Psoas muscle (tissue), 8 donors: ENCODE measurements around the gene RPS6KA2. TPM values are rescaled to one million over a fixed set of nuclear protein-coding genes. Genes with fewer than 3 reads are reported as not detected.

Experiments
- ATAC-seq, 4 donors: fragments of 200-7000 bp; cut with Tn5 transposase; one replicate each; pipeline ENCODE4 v1.9.1; 2020; ENCODE audit warnings: moderate library complexity in 3 of 4, mild to moderate bottlenecking in 2 of 4
- DNase-seq, 2 donors: peaks; one replicate each; pipeline ENCODE4 v3.0.0-alpha.2; 2020
- H3K27ac ChIP-seq: fragments of 200-600 bp; one replicate; pipeline ENCODE4 v1.8.0; 2022
- H3K27me3 ChIP-seq, 3 donors: fragments of 200-600 bp in 1 of 3; one replicate each; pipeline versions ENCODE4 v1.6.1 to v1.8.0; 2013 to 2022; ENCODE audit warnings: low read length in 2 of 3, mild to moderate bottlenecking in 2 of 3, moderate library complexity in 1 of 3; ENCODE audit not compliant: insufficient read depth in 3 of 3
- H3K36me3 ChIP-seq, 2 donors: fragments of 200-600 bp in 1 of 2; one replicate each; pipeline versions ENCODE4 v1.6.1 to v1.8.0; 2013 to 2022; ENCODE audit warnings: low read depth in 1 of 2, mild to moderate bottlenecking in 1 of 2, moderate library complexity in 1 of 2; ENCODE audit not compliant: insufficient read depth in 1 of 2
- H3K4me1 ChIP-seq: fragments of 200-600 bp; one replicate; pipeline ENCODE4 v1.8.0; 2022
- H3K4me3 ChIP-seq: fragments of 200-600 bp; one replicate; pipeline ENCODE4 v1.8.0; 2022; ENCODE audit warnings: mild to moderate bottlenecking
- H3K9me3 ChIP-seq: fragments of 200-600 bp; one replicate; pipeline ENCODE4 v1.8.0; 2022
- CTCF ChIP-seq: fragments of 200-600 bp; IDR thresholded peaks from one replicate; pipeline ENCODE4 v1.8.0; 2022; ENCODE audit warnings: antibody characterized with exemption
- WGBS, 3 donors: extraction: QIAGEN DNeasy Blood & Tissue Kit; methylation state at CpG; one replicate each; pipeline versions ENCODE4 v1.1.6 to v1.1.7; 2013; 5-methylcytosine and 5-hydroxymethylcytosine counted together
- intact Hi-C, 2 donors: fragments of 100-400 bp; cut with DNase I; formaldehyde crosslinking; loops; one replicate each; pipeline versions ENCODE4 v1.11.0 to v1.14.2; 2022
- polyA plus RNA-seq, 3 donors: library from polyadenylated mRNA; stranded (reverse); fragments of 200-250 nt; gene quantifications; one replicate each; pipeline ENCODE4 v1.2.3, GENCODE V29; 2013
- total RNA-seq, 4 donors: library from RNA; stranded (reverse); fragmentation: NEBNext Ultra II Directional in 2 of 4; extraction: Animal tissue kit (Norgen Biotek cat#: 25700) in 2 of 4; gene quantifications; one replicate each; pipeline versions ENCODE4 v1.2.1 to v1.2.4, GENCODE V29; 2021 to 2023
- donor health status: healthy with polysubstance abuse.
- donor health status: DM: no; HTN: no; CAD: no; lungs with moderate emphysema.
- donor health status: Bipolar disorder and iron deficiency.
- donor health status: healthy.
- donor health status: DM: yes; HTN: yes; CAD: no.
- donor health status: DM: no; HTN: no; CAD: no.
- donor health status: DM: no; HTN: no; CAD: no.
- donor health status: DM: yes; HTN: yes; CAD: no.

RPS6KA2 gene
- total and polyA plus RNA-seq, 7 donors: 7.8 to 40.4 (median 20.0) TPM

GRCh38 chr6:166434336-166434735 is 192.7 kb downstream of the RPS6KA2 start:
- intact Hi-C loops: no loop called here
- no peak for ATAC-seq
- H3K4me1 ChIP-seq: no peaks in the 10 kb centered on the region
- H3K4me3 ChIP-seq: no peak overlapping the region
- TF ChIP-seq CTCF: no peak
- H3K36me3 ChIP-seq: peaks cover 0 to 48% of the 10 kb centered on the region in 2 donors
- no peaks in the 10 kb centered on the region for H3K9me3 ChIP-seq
- H3K27ac ChIP-seq: no peak overlapping the region
- 78 to 85% (median 80%) methylated on average over 5 of the region's 5 CpGs for WGBS, 3 donors
- no peak for DNase-seq
- no peaks in the 10 kb centered on the region for H3K27me3 ChIP-seq

- ATAC-seq (no peak), DNase-seq (no peak)
- H3K27me3 ChIP-seq: no peaks in the 10 kb centered on the region
- no peaks in the 10 kb centered on the region for H3K9me3 ChIP-seq
- H3K4me3 ChIP-seq: no peak overlapping the region
- H3K4me1 ChIP-seq: no peaks in the 10 kb centered on the region
- 95 to 96% (median 95%) methylated on average over 10 of the region's 10 CpGs for WGBS, 3 donors
- intact Hi-C loops: no loop called here
- TF ChIP-seq CTCF: no peak
- H3K36me3 ChIP-seq: peaks cover 0 to 50% of the 10 kb centered on the region in 2 donors
- no peak overlapping the region for H3K27ac ChIP-seq
Measured at GRCh38 chr6:166433096-166433495, 194.0 kb downstream of the RPS6KA2 start.

- peaks cover 0 to 47% of the 10 kb centered on the region in 2 donors for H3K36me3 ChIP-seq
- no peak for ATAC-seq
- intact Hi-C loops: no loop called here
Measured at GRCh38 chr6:166430269-166430668, 196.8 kb downstream of the RPS6KA2 start.

GRCh38 chr6:166424431-166424830 is 202.6 kb downstream of the RPS6KA2 start:
- no peak for TF ChIP-seq CTCF
- Histone ChIP-seq H3K27me3 (no peaks in the 10 kb centered on the region), H3K4me3 (no peak overlapping the region), H3K4me1 (no peaks in the 10 kb centered on the region), H3K36me3 (peaks cover 0 to 38% of the 10 kb centered on the region in 2 donors), H3K27ac (no peak overlapping the region), H3K9me3 (no peaks in the 10 kb centered on the region)
- WGBS, 3 donors: 82 to 90% (median 90%) methylated on average over 12 of the region's 12 CpGs
- no peak for DNase-seq
- ATAC-seq: no peak
- intact Hi-C loops: no loop called here

More at GRCh38 chr6:166430269-166430668, 196.8 kb downstream of the RPS6KA2 start:
- WGBS, 3 donors: 96% methylated on average over 17 of the region's 17 CpGs
- no peak overlapping the region for H3K27ac ChIP-seq
- H3K4me3 ChIP-seq: no peak overlapping the region
- TF ChIP-seq CTCF: no peak
- H3K27me3 ChIP-seq: no peaks in the 10 kb centered on the region
- no peaks in the 10 kb centered on the region for H3K9me3 ChIP-seq
- no peaks in the 10 kb centered on the region for H3K4me1 ChIP-seq
- no peak for DNase-seq

GRCh38 chr6:166423781-166424180 is 203.3 kb downstream of the RPS6KA2 start:
- TF ChIP-seq CTCF: no peak
- H3K27ac ChIP-seq: no peak overlapping the region
- no peak for ATAC-seq
- H3K9me3 ChIP-seq: no peaks in the 10 kb centered on the region
- H3K36me3 ChIP-seq: peaks cover 0 to 42% of the 10 kb centered on the region in 2 donors
- intact Hi-C loops: no loop called here
- H3K4me3 ChIP-seq: no peak overlapping the region
- DNase-seq: no peak
- no peaks in the 10 kb centered on the region for H3K27me3 ChIP-seq
- 85 to 89% (median 85%) methylated on average over 7 of the region's 7 CpGs for WGBS, 3 donors
- no peaks in the 10 kb centered on the region for H3K4me1 ChIP-seq
